ENCODE data around the gene WNT4. TPM values are rescaled to one million over a fixed set of nuclear protein-coding genes. Genes with fewer than 3 reads are reported as not detected.

The WNT4 gene
- total RNA-seq, result 1 to 10 TPM in 2 of 4 donors, under 1 TPM in 2; 0.10 to 5.6 (median 0.64) TPM
- polyA plus RNA-seq, result 1 to 10 TPM in 1 of 3 donors, under 1 TPM in 2; 0.18 to 1.7 (median 0.44) TPM
- long read RNA-seq, donor 1, transcript WNT4-201 (5 exons, 3,845 nt), result major isoform, 17 of 20 reads
- long read RNA-seq, donor 1, partial matches to known transcripts, result 1 of 20 reads
- long read RNA-seq, donor 1, other reads (novel, unspliced or antisense), result 2 of 20 reads
- long read RNA-seq, donor 2, transcript WNT4-201 (5 exons, 3,845 nt), result major isoform, 5 of 5 reads
- long read RNA-seq, donor 2, partial matches to known transcripts, result 0 of 5 reads
- long read RNA-seq, donor 2, other reads (novel, unspliced or antisense), result 0 of 5 reads

- DNase-seq (peak; percentile 38 to 64), ATAC-seq (peak; percentile 68 to 80 (median 74))
- peaks cover 15% of the 10 kb centered on the region for H3K4me1 ChIP-seq
- H3K36me3 ChIP-seq (ENCODE audit: insufficient read depth in 1 of 2, low read depth in 1 of 2), result no peaks in the 10 kb centered on the region
- H3K27ac ChIP-seq, result peak within 1 kb of the TSS; percentile 74
- H3K27me3 ChIP-seq (ENCODE audit: insufficient read depth in 3 of 3, low read length in 2 of 3), result peaks cover 0 to 4% (median 0%) of the 10 kb centered on the region in 3 donors
- TF ChIP-seq CTCF (IDR thresholded peaks at IDR 0.05), result peak; percentile 51
- H3K4me3 ChIP-seq, result peak within 1 kb of the TSS; percentile 80
- no peaks in the 10 kb centered on the region for H3K9me3 ChIP-seq
- intact Hi-C loops (cut with DNase I), result loop anchor here in 1 of 2 donors (5.0 kb wide), 1 partner anchor 99 kb away; no protein-coding TSS in a partner anchor
- 2 to 7% (median 5%) methylated on average over 23 to 87 of the region's 106 CpGs for WGBS, 3 donors
These were observed at the start of gene WNT4 for GRCh38 chr1:22143065-22144033. WNT4 (minus strand) TSS chr1:22143097; CDS start chr1:22142922, 175 bp downstream.

DNA sequence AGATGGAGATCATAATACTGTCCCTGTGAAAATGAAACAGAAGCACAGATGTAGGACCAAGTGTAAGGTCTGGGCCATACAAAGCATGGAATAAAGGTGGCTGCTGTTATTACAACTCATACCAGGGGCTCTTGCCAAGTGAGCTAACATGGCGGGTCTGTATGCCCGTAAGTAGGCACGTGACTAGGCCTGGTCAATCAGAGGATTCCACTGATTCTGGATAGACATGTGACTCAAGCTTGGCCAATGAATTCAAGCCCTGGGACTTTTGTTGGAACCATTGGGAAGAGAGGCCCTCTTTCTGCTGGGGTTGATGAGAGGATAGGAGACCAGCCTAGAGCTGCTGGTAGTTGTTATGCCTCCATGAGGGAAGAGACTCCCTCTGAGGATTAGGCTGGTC is 47.8 kb upstream of the WNT4 start:
- no peak for ATAC-seq
- Histone ChIP-seq H3K4me3 (no peak overlapping the region), H3K27ac (no peak overlapping the region), H3K36me3 (ENCODE audit: insufficient read depth in 1 of 2, low read depth in 1 of 2) (no peaks in the 10 kb centered on the region), H3K9me3 (no peaks in the 10 kb centered on the region), H3K27me3 (ENCODE audit: insufficient read depth in 3 of 3, low read length in 2 of 3) (peaks cover 0 to 13% (median 0%) of the 10 kb centered on the region in 3 donors), H3K4me1 (no peaks in the 10 kb centered on the region)
- peak in 1 of 2 donors; percentile 1 for DNase-seq
- intact Hi-C loops (cut with DNase I), result no loop called here
- no peak for TF ChIP-seq CTCF (IDR thresholded peaks at IDR 0.05)
- 90 to 92% (median 92%) methylated on average over 3 of the region's 3 CpGs for WGBS, 3 donors

DNA sequence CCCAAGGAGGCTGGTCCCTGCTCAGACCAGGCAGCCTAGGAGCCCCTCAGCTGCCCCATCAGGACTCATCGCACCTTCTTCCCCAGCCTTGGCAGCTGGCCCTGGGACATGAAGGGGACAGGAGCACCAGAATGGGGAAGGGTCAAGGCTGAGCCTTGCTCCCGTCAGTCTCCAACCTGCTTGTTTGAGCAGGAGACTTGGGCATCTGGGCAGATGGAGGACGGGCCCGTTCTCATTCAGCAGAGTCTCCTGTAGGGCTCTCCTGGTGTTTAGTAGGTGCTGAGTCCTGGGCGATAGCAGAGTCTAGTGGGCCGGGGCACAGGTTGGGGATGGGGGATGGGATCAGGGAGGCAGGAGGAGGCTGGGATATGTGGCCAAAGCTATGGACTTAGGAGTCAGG is 47.4 kb upstream of the WNT4 start:
- no peaks in the 10 kb centered on the region for H3K36me3 ChIP-seq (ENCODE audit: insufficient read depth in 1 of 2, low read depth in 1 of 2)
- intact Hi-C loops (cut with DNase I), result no loop called here
- 86 to 94% (median 92%) methylated on average over 6 of the region's 6 CpGs for WGBS, 3 donors
- no peak overlapping the region for H3K4me3 ChIP-seq
- H3K9me3 ChIP-seq, result no peaks in the 10 kb centered on the region
- no peaks in the 10 kb centered on the region for H3K4me1 ChIP-seq
- ATAC-seq (no peak), DNase-seq (no peak)
- no peak for TF ChIP-seq CTCF (IDR thresholded peaks at IDR 0.05)
- peaks cover 0 to 18% (median 0%) of the 10 kb centered on the region in 3 donors for H3K27me3 ChIP-seq (ENCODE audit: insufficient read depth in 3 of 3, low read length in 2 of 3)
- H3K27ac ChIP-seq, result no peak overlapping the region

- no peak overlapping the region for H3K27ac ChIP-seq
- 82 to 84% (median 82%) methylated on average over 4 of the region's 4 CpGs for WGBS, 3 donors
- no peaks in the 10 kb centered on the region for H3K36me3 ChIP-seq (ENCODE audit: insufficient read depth in 1 of 2, low read depth in 1 of 2)
- ATAC-seq (no peak), DNase-seq (no peak)
- intact Hi-C loops (cut with DNase I), result no loop called here
- peaks cover 0 to 24% (median 0%) of the 10 kb centered on the region in 3 donors for H3K27me3 ChIP-seq (ENCODE audit: insufficient read depth in 3 of 3, low read length in 2 of 3)
- H3K4me1 ChIP-seq, result no peaks in the 10 kb centered on the region
- no peak overlapping the region for H3K4me3 ChIP-seq
- TF ChIP-seq CTCF (IDR thresholded peaks at IDR 0.05), result no peak
- no peaks in the 10 kb centered on the region for H3K9me3 ChIP-seq
These were observed 46.7 kb upstream of the WNT4 start for GRCh38 chr1:22189619-22190018.
